Fibroblast of skin of right quadriceps (primary cell): ENCODE results near the gene PHRF1.

Experiments used
- DNase-seq: peaks from one replicate; pipeline ENCODE4 v3.0.0-alpha.2; 2013

The PHRF1 gene

GRCh38 chr11:617199-617911, 41.1 kb downstream of the PHRF1 start:
- no peak for DNase-seq

GRCh38 chr11:617912-618682, 41.8 kb downstream of the PHRF1 start:
- DNase-seq, result no peak

GRCh38 chr11:618856-619627, 42.8 kb downstream of the PHRF1 start:
- DNase-seq, result no peak

- DNase-seq, result no peak
Observed at GRCh38 chr11:619628-620050, 43.4 kb downstream of the PHRF1 start.

GRCh38 chr11:620201-620600, 43.9 kb downstream of the PHRF1 start:
- DNase-seq, result no peak

GRCh38 chr11:620935-621814, 44.9 kb downstream of the PHRF1 start:
- no peak for DNase-seq

GRCh38 chr11:621838-622237, 45.6 kb downstream of the PHRF1 start:
- DNase-seq, result no peak

GRCh38 chr11:623349-623869, 47.1 kb downstream of the PHRF1 start:
- no peak for DNase-seq

GRCh38 chr11:623999-624704, 47.9 kb downstream of the PHRF1 start:
- DNase-seq, result no peak

- DNase-seq, result no peak
Observed at GRCh38 chr11:624705-625635, 48.7 kb downstream of the PHRF1 start, which contains the start of gene CDHR5. CDHR5 (minus strand) TSS chr11:624955; CDS start chr11:624902, 53 bp downstream.

GRCh38 chr11:625636-626268, 49.5 kb downstream of the PHRF1 start:
- no peak for DNase-seq

GRCh38 chr11:626475-627307, 50.4 kb downstream of the PHRF1 start, which contains the start of gene SCT:
SCT (minus strand) TSS chr11:627181; CDS start chr11:627143, 38 bp downstream.
- no peak for DNase-seq

- DNase-seq, result no peak
Observed at GRCh38 chr11:627308-627576, 51.0 kb downstream of the PHRF1 start.

- DNase-seq, result no peak
Observed at GRCh38 chr11:628056-628455, 51.8 kb downstream of the PHRF1 start.

- no peak for DNase-seq
Observed at GRCh38 chr11:629237-629583, 52.9 kb downstream of the PHRF1 start.

GRCh38 chr11:630871-631270, 54.6 kb downstream of the PHRF1 start:
- no peak for DNase-seq

- no peak for DNase-seq
Observed at GRCh38 chr11:635945-636510, 59.8 kb downstream of the PHRF1 start.

- DNase-seq, result no peak
Observed at GRCh38 chr11:636511-637332, 60.5 kb downstream of the PHRF1 start, which contains the start of gene DRD4. DRD4 (plus strand) TSS chr11:637269; CDS start chr11:637305, 36 bp downstream.
